ENCODE results near the gene GHR. TPM values are rescaled to one million over a fixed set of nuclear protein-coding genes. Genes with fewer than 3 reads are reported as not detected.

Gene GHR
- total and polyA plus RNA-seq, 8 donors: 0.73 to 3.9 (median 1.3) TPM

DNA sequence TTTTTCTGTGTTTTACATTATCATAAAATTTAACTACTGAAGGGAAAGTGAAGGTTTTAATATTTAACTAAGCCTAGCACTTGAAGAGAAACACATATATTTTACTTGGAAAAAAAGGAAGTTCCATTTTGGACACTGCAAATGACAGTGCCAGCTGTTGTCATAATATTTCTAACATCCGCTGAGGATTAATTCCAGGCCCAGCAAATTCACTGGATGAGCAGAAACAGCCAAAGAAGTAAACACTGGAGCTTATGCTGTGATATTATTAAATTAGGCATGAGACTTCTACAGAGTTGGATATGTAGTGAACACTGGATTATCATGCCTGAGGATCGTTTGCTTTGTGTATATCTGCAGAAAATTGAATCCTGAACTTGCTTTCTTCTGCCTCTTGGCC lies 67.6 kb downstream of the GHR start:
- Histone ChIP-seq H3K9me3 (no peaks in the 10 kb centered on the region), H3K4me1 (no peaks in the 10 kb centered on the region), H3K4me3 (no peak overlapping the region), H3K27me3 (no peaks in the 10 kb centered on the region), H3K36me3 (no peaks in the 10 kb centered on the region), H3K27ac (no peak overlapping the region)
- FAIRE-seq (peak; percentile 23), DNase-seq (no peak), ATAC-seq (no peak)
- WGBS, 2 donors: 67 to 69% methylated on average over 2 of the region's 2 CpGs
- intact Hi-C loops (cut with DNase I): no loop called here
- TF ChIP-seq, protein P1, sequence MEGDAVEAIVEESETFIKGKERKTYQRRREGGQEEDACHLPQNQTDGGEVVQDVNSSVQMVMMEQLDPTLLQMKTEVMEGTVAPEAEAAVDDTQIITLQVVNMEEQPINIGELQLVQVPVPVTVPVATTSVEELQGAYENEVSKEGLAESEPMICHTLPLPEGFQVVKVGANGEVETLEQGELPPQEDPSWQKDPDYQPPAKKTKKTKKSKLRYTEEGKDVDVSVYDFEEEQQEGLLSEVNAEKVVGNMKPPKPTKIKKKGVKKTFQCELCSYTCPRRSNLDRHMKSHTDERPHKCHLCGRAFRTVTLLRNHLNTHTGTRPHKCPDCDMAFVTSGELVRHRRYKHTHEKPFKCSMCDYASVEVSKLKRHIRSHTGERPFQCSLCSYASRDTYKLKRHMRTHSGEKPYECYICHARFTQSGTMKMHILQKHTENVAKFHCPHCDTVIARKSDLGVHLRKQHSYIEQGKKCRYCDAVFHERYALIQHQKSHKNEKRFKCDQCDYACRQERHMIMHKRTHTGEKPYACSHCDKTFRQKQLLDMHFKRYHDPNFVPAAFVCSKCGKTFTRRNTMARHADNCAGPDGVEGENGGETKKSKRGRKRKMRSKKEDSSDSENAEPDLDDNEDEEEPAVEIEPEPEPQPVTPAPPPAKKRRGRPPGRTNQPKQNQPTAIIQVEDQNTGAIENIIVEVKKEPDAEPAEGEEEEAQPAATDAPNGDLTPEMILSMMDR (IDR thresholded peaks at IDR 0.05): no peak

DNA sequence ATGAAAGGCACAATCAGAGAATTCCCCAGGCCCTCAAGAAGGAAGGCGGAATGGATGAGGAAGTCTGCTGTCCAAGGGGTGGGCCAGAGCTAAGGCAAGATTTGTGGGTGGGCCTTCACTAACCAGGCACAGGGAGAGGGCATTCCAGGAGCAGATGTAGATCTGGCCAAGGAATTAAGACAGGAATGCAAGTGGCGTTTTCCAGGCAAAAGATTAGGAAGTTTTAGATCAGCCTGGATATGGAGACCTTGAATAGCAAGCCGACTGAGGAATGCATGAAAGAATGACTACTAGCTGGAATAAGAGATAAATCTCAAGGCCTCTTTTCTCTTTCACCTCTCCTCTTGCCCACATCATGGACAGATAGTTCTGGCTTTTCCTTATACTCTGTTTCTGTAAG lies 68.5 kb downstream of the GHR start:
- no peaks in the 10 kb centered on the region for H3K9me3 ChIP-seq
- ATAC-seq: no peak
- TF ChIP-seq, protein P1 (IDR thresholded peaks at IDR 0.05): no peak
- no peak for DNase-seq
- H3K4me3 ChIP-seq: no peak overlapping the region
- 44 to 45% methylated on average over 3 of the region's 3 CpGs for WGBS, 2 donors
- H3K27ac ChIP-seq: no peak overlapping the region
- intact Hi-C loops (cut with DNase I): no loop called here
- no peaks in the 10 kb centered on the region for H3K4me1 ChIP-seq
- H3K27me3 ChIP-seq: no peaks in the 10 kb centered on the region
- H3K36me3 ChIP-seq: no peaks in the 10 kb centered on the region
- no peak for FAIRE-seq

DNA sequence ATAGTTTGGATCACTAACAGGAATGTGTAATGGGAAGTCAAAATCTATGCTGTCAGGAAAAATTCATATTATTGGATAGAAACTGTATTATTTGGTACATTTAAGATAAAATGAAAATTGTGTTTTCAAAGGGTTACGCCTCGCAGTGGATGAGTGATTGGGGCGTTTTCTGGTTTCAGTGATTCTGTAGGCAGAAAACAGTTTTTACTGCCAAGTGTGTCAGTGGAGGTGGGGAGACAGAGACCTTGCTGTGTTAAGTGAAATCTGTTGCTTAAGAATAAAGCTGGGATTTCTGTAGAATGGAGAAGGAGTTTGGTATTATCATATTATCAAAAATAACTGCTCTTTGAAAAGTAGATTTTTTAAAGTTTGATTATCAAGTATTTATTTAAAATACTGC lies 69.7 kb downstream of the GHR start:
- Histone ChIP-seq H3K27ac (no peak overlapping the region), H3K4me1 (no peaks in the 10 kb centered on the region), H3K36me3 (no peaks in the 10 kb centered on the region), H3K9me3 (no peaks in the 10 kb centered on the region), H3K27me3 (no peaks in the 10 kb centered on the region), H3K4me3 (no peak overlapping the region)
- ATAC-seq: no peak
- intact Hi-C loops (cut with DNase I): no loop called here
- 76 to 87% methylated on average over 3 of the region's 3 CpGs for WGBS, 2 donors
- DNase-seq: no peak
- TF ChIP-seq, protein P1 (IDR thresholded peaks at IDR 0.05): no peak
- no peak for FAIRE-seq

DNA sequence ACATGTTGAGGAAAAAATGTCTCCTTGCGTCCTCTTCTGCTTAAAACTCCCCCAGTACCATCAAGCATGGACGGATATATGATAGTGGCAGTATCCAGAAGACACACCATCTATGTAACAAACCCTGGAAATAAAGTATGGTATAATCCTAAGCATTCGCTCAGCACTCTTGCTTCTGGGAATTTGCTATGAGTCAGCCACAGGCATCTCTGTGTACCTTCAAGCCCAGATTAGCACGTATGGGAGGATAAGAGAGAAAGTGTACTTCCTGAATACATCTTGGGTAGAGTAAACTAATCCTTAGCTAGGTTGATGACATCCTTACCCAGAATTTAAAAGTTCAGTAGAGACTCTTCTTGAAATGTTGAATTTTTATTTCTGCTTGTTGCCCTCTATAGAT lies 71.2 kb downstream of the GHR start:
- Histone ChIP-seq H3K27ac (no peak overlapping the region), H3K4me3 (no peak overlapping the region), H3K4me1 (no peaks in the 10 kb centered on the region), H3K9me3 (no peaks in the 10 kb centered on the region), H3K27me3 (no peaks in the 10 kb centered on the region), H3K36me3 (no peaks in the 10 kb centered on the region)
- intact Hi-C loops (cut with DNase I): no loop called here
- 74 to 78% methylated on average over 4 of the region's 4 CpGs for WGBS, 2 donors
- no peak for ATAC-seq
- FAIRE-seq: no peak
- DNase-seq: no peak
- TF ChIP-seq, protein P1 (IDR thresholded peaks at IDR 0.05): no peak

DNA sequence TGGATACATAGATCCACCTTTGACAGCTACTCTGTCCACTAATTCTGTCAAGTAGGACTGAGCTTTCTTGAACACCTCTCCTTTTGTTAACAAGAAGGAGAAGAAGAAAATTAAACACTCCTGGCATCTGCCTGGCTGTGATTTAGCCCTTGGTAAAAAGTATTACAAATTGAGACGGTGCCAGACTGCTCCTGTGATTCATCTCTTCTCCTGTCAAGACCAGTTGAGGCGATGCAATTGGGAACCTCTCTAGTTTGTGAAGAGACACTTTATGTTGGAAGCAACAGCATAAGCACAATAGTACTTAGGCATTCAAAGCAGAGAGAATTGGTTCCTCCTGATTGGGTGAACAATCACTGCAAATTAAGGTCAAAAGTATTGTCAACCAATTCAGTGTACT lies 72.7 kb downstream of the GHR start:
- no peak overlapping the region for H3K27ac ChIP-seq
- no peak for FAIRE-seq
- WGBS, 2 donors: 86% methylated on average over 2 of the region's 2 CpGs
- H3K9me3 ChIP-seq: no peaks in the 10 kb centered on the region
- peaks cover 0 to 7% (median 0%) of the 10 kb centered on the region in 3 donors for H3K4me1 ChIP-seq
- no peaks in the 10 kb centered on the region for H3K27me3 ChIP-seq
- no peaks in the 10 kb centered on the region for H3K36me3 ChIP-seq
- no peak for ATAC-seq
- intact Hi-C loops (cut with DNase I): no loop called here
- TF ChIP-seq, protein P1 (IDR thresholded peaks at IDR 0.05): no peak
- H3K4me3 ChIP-seq: no peak overlapping the region
- DNase-seq: no peak

All from pancreas (tissue), 10 donors.